HT-29 (cell line): Measurements from ENCODE around the gene SCUBE1. TPM values are rescaled to one million over a fixed set of nuclear protein-coding genes. Genes with fewer than 3 reads are reported as not detected.

Experiments used
- DNase-seq: peaks from one replicate; pipeline ENCODE4 v3.0.0-alpha.2; 2015; ENCODE audit warnings: low spot score
- total RNA-seq: library from RNA; depleted of rRNA; stranded (reverse); fragments of >200 nt; shearing (Covaris generic); gene quantifications from 2 replicates; pipeline ENCODE4 v1.2.3, GENCODE V29; 2014; rRNA removed

The SCUBE1 gene
- total RNA-seq, 1 experiment from 2014 or later, result 0.03 TPM

DNA sequence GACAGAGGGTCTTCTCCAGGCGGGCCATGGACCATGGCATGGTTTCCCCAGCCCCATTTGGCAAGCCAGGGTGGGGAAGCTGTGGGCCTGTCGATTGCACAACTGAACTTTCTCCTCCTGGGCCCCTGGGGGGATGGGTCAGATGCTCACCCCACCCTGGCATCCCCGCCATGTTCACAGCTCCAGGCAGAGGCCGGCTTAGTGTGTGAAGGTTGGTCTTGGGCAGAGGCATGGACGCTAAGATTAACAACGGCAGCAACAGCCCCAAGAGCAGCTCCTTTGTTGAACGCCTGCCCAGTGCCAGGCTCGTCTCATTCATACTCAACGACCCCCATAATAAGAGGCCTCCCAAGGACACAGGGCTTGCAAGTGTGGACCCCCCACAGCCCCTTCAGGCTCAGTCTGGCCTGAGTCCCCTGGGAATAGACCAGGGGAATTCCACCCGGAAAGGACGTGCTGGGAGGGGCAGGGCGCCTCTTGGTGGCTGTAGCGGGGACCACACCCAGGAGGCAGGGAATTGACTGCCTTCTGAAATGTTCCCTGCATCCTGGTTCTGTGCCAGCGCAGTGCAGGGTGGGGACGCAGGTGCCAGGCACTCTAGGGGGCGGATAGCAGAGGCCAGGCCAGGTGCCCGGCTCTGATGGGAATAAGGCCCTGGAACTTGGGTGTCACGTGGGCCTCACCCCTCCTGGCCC, 183.5 kb downstream of the SCUBE1 start:
- DNase-seq, result peak; percentile 40

DNA sequence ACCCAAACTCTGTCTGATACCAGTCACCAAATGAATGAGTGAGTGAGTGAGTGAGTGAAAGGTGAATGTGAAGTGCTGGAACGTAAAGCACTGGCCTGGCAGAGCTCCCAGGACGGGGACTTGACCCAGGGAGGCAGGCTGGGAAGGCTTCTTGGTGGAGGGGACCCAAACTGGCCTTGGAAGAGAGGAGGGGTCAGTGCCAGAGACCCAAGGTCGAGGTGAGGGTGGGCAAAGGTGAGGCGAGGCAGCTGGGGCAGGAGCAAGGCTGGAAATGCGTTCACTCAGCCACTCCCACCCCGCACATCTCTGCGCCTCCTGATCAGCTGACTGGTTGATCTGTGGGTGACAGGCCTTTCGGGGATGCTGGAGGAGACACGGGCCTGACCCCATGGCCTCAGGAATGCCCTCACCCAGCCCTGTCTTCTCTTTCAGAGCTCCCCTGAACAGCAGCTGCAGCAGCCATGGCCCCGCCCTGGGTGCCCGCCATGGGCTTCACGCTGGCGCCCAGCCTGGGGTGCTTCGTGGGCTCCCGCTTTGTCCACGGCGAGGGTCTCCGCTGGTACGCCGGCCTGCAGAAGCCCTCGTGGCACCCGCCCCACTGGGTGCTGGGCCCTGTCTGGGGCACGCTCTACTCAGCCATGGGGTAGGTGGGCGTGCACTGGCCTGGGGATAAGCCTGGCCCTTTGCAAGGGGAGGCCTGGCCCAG, 184.2 kb downstream of the SCUBE1 start:
- no peak for DNase-seq

DNA sequence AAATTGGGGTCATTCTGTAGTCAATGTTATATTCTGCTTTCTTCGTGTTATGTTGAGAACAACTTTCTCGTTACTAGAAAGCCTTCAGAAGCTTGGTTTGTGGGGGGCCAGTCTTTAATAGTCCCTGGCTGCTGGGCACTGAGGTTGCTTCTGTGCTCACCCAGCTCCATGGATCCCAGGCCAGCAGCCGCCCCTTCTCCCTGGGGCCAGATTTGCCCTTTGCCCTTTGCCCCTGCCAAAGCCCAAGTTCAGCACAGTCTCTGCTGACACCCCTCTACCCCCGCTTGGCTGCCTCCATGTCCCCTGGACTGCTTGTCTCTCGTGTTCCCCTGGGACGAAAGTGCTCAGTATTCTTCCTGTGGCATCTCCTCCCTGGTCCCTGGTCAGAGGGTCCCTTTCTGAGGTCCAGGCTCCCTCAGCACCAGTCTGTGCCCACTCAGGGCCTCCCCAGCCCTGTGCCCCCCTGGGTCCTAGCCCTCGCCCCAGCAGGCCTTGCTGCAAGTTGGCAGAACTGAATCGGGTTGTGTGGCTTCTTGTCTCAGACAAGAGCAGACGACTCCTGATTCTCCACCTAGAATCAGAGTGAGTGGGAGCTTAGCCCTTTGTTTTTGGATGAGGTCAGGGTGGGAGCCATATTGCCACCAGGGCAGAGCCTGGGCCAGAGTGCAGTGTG, 185.2 kb downstream of the SCUBE1 start:
- no peak for DNase-seq

DNA sequence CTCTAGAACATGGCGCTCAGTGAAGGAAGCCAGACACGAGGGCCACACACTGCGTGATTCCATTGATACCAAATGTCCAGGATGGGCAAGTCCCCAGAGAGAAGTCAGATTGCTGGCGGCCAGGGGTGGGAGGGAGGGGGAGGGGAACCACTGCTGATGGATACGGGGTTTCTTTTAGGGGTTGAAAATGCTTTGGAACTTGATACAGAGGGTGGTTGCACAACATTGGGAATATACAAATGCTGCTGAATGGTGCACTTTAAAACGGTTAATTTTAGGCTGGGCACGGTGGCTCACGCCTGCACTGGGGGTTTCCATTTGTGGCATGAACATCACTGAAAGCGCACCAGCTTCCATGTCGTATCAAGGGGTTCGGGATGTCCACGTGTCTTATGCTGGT, 186.8 kb downstream of the SCUBE1 start:
- DNase-seq, result no peak

DNA sequence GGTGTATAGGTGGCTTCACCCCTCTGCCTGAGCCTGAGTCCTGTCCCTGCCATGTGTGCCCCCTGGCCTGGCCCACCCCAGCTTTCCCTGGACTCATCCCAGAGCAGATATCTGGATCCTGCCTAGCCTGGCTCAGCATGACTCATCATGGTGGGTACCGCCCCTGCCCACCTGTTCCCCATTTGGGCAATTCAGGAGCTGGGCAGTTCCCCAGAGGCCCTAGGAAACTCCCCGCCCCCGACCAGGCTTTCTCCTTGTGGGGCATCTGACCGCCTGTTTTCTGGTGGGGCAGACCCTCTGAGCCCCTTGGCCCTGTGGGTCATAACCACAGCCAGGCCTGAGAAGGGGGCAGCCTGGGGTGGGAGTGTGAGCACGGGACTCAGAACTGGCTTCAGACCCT, 187.4 kb downstream of the SCUBE1 start:
- DNase-seq, result no peak

DNA sequence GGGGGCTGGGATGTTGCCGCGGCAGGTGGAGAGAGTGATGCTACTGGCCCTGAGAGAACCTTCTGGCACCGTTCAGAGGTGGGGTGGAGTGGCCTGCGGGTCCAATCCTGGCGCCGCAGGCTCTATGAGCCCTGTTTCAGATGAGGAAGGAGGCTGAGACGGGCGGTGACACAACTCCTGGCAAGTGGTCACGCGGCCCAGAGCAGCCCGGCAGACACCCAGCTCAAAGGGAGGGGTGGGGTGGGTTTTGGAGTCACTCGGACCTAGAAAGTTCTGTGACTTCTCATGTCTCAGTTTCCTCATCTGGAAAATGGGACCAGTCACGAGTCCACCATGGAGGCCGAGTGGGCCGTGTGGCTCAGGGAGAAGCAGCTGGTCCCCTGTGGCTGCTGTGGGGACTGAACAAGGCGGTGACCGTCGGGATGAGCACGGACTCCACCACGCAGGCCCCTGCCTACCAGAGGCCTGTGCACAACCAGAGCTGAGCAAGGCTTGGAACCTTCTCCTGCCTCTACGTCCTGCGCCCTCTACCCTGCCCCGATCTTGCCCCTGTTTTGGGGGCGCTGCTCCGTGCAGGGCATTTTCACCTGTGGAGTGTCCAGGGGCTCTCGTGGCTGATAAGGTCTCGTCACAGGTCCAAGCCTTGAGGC, 188.2 kb downstream of the SCUBE1 start:
- DNase-seq, result peak; percentile 35

DNA sequence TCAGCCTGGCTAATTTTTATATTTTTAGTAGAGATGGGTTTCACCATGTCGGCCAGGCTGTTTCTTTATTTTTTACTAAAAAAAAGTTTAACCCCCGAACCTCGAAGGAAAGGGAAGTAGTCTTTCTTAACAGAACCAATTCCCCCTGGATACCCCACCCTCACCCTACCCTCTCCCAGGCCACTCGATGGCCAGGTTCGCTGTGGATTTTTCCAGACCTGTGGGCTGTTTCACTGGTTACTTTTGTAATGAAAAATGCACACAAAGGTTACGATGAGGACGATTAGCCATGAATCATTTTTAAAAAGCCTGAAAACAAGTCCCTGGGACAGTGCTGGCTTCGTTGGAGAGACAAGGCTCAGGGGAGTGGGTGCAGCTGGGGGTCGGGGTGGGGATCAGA, 189.3 kb downstream of the SCUBE1 start:
- no peak for DNase-seq

DNA sequence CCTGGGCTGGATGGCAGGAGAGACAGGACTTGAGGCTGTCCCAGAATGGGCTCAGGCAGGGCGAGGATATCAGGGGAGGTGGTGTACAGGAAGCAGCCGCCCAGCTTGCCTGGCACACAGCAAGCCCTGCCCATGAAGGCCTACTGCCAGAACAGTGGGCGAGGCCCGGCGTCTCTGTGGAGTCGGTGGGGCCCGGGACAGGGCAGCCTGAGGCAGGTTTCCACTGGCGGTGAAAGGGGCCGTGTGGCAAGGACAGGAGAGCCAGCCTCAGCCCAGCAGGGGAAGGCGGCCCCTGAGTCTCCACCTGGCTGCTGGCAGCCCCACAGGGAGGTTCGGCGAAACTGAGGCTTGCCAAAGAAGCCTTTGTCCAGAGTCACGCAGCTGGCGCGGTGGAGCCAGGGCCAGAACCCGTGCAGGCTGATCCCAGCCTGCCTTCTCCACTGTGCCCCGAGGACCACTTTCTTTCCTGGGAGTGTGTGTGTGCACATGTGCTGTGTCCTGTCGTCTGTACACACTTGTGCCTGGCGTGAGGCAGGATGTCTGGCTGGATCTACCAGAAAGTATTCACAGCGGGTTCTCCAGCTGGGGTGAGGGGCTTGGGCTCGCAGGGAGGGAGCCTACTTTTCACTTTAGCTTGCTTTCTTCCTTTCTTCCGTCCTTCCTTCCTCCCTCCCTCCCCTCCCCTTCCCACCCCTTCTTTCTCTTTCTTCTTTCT, 190.7 kb downstream of the SCUBE1 start:
- peak; percentile 54 for DNase-seq

DNA sequence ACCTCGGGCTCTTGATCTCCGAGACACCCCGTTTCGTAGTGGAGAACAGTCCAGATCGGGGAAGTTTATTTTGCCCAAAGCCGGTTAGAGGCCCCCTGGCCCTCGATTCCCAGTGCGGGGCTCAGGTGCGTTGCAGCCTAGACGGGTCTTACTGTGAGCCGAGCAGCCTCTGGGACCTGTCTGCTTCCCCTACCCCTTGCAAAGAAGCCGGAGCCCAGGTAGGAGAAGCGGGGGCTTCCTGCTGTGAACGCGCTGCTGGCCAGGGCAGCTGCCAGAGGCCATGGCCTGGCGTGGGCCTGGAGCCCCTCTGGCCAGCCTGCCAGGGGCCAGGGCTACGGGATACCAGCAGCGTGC, 191.2 kb downstream of the SCUBE1 start:
- no peak for DNase-seq

DNA sequence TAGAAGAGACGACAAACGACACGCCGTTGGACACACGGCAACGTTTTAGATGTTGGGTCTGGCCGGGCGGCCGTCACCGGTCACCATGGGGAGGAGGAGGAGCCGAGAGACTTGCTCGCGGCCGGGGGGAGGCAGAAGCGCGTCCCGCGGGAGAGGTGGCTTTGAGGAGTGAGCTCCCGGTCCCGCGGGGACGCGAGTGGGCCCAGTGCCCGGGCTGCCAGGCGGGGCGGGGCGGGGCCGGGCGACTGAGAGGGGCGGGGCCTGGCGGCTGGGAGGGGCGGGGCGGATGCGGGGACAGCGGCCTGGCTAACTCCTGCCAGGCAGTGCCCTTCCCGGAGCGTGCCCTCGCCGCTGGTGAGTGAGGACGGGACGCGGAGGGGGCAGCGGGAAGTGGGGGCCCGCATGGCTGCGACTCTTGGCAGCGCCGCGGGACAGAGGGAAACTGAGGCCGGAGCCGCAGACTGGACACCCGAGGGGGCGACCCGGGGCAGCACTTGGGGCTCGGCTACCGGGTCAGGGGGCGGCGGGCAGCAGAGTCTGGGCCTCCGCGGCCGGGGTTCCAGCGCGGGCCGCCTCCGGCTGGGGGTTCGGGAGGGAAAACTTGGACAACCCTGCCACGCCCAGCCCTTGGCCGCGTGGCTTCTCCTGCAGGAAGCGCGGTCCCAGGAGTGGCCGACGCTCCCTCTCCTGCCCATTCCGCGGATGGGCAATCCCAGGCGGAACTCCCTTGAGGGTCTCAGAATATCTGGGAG, 191.7 kb downstream of the SCUBE1 start, which contains the start of gene TSPO:
TSS of gene TSPO (plus strand) at position 309 of the 752 bp plus-strand sequence. CDS start 7,680 bp downstream, outside the sequence.
- DNase-seq, result peak; percentile 48

DNA sequence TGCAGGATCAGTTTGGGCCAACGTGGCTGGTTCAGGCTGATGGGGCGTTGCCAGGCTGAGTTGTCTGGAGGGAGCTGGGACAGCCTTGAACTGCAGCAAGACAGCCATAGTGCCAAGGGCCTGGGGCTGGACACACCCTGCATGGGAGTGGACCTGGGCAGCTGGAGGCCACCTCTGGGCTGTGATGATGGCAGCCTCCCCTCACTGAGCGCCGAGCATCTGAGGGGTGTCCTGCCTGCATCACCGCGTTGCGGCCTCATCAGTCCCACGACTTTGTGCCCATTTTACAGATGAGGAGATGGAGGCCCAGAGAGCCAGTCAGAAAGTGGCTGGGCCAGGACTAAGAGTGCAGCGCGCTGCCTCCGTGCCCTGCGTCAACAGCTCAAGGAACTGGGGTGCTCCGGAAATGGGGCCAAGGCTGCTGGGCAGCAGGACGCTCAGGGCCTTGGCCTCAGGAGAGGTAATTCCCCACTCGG, 192.4 kb downstream of the SCUBE1 start:
- no peak for DNase-seq

DNA sequence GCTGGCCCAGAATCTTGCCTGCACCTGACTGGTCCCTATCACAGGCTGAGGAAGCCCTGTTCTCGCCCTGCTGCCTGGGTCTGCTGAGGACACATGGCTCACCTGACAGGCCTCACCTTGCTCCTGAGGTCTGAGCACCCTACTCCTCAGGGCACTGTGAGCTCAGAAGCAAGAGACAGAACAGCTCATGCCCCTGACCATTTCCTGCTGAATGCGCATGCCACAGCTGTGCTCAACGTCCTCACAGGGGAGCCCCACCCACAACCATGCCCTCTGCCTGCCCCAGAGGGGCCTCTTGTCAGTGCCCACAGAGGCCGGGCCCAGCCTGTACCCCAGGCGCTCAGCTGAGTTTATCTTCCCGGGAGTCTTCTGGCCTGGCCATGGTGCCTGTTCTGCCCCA, 194.6 kb downstream of the SCUBE1 start:
- DNase-seq, result no peak

DNA sequence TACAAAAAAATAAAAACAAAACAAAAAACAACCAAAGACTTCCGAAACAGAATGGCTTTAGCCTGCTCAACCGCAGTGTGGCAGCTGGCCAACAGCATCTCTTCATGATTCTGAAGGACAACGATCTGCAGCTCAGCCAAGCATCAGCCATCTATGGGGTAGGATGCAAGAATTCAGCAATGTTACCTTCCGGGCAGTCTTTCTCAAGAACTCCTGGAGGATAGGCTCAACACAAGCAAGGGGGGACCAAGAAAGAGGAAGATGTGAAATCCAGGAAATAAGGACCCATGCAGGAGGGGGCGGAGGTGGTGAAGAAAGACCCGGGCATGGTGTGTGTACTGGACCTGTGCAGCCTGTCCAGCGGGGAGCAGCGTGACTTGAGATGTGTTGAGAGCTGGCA, 195.4 kb downstream of the SCUBE1 start:
- no peak for DNase-seq

Other genes starting within 250 kb of the SCUBE1 start
- gene BIK, start 232.6 kb downstream of the SCUBE1 start, total RNA-seq, result 3.9 and 4.2 TPM in 2 replicates
- gene MCAT, start 200.0 kb downstream of the SCUBE1 start, total RNA-seq, result 40.9 and 43.1 TPM in 2 replicates
- 516 and 532 TPM in 2 replicates for gene TSPO, start 191.8 kb downstream of the SCUBE1 start, total RNA-seq
- 102 and 110 TPM in 2 replicates for gene TTLL12, start 156.2 kb downstream of the SCUBE1 start, total RNA-seq
- gene MPPED1, start 68.6 kb upstream of the SCUBE1 start, total RNA-seq, result not detected in 2 replicates